Activated T-helper 2 cell treated with anti-CD3 and anti-CD28 coated beads, Interferon-gamma antibody, Interleukin-2, Interleukin-4, amounts not matched to agents 10 μg/mL and 5 μg/mL and 100 μg/mL, durations not matched to agents 14 hours and 24 hours and 36 hours (primary cell): ENCODE measurements around the gene ZNF132. TPM values are rescaled to one million over a fixed set of nuclear protein-coding genes. Genes with fewer than 3 reads are reported as not detected.

Source experiments
- DNase-seq: peaks from one replicate; pipeline ENCODE4 v3.0.0; 2021; ENCODE audit warnings: low spot score
- H3K27ac Mint-ChIP-seq: one replicate; pipeline ENCODE4 v1.8.0; 2021; ENCODE audit warnings: mixed read lengths
- H3K27me3 Mint-ChIP-seq: one replicate; pipeline ENCODE4 v1.8.0; 2021; ENCODE audit warnings: low read depth, mixed read lengths
- H3K36me3 Mint-ChIP-seq: one replicate; pipeline ENCODE4 v1.8.0; 2021; ENCODE audit warnings: low read depth, mixed read lengths
- H3K4me1 Mint-ChIP-seq: one replicate; pipeline ENCODE4 v1.8.0; 2021; ENCODE audit warnings: low read depth, mixed read lengths
- H3K4me3 Mint-ChIP-seq: one replicate; pipeline ENCODE4 v1.8.0; 2021; ENCODE audit warnings: low read depth, mild to moderate bottlenecking, moderate library complexity, mixed read lengths
- H3K9me3 Mint-ChIP-seq: one replicate; pipeline ENCODE4 v1.8.0; 2021; ENCODE audit warnings: mixed read lengths
- intact Hi-C: fragments of 100-400 bp; cut with micrococcal nuclease; formaldehyde crosslinking; loops from one replicate; pipeline ENCODE4 v1.15.1; 2023
- total RNA-seq: library from RNA; stranded (reverse); gene quantifications from 2 replicates; pipeline ENCODE4 v1.2.3, GENCODE V29; 2022

Gene ZNF132
- total RNA-seq, 1 donor from 2014 or later = 3.2 TPM

DNA sequence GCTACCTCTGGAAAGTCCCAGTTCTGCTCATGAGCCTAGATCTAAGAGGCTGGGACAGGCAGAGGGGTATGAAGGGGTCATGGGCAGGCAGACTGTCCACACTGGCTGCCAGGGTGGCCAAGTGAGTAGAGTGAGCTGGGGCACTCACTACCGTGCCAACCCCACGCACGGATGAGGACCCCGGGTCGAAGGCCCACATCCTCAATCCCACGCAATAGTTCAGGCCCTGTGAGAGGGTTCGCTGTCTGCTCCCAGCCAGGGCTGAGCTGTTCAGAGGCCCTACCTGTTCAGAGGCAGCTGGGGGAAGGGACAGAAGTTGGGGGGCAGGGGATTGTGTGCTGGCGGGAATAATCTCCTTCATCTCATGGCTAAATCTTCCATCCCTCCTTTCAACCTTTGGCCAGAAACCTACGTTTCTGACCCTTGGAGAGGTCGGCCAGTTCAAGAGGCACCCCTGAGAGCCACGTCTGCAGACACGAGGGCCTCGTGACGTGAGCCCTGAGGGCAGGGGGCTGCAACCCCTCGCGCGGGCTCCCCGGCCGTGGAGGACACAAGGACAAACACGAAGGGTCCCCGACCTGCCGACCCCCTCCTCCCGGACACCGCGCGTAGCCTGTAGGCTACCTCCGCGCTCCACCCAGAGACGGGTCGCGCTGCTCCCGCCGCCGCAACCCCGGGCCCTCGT is 53.9 kb downstream of the ZNF132 start:
- H3K4me3 Mint-ChIP-seq = peak overlapping the region; percentile 96
- intact Hi-C loops = loop anchor here (2.0 to 10.0 kb wide), 3 partner anchors 133 to 203 kb away; partner anchors contain the start of genes ZBTB45, ZNF274 and ZNF544
- H3K27ac Mint-ChIP-seq = peak overlapping the region; percentile 94
- H3K27me3 Mint-ChIP-seq = no peaks in the 10 kb centered on the region
- H3K4me1 Mint-ChIP-seq = peaks cover 30% of the 10 kb centered on the region
- peaks cover 36% of the 10 kb centered on the region for H3K36me3 Mint-ChIP-seq
- H3K9me3 Mint-ChIP-seq = no peaks in the 10 kb centered on the region
- DNase-seq = no peak

DNA sequence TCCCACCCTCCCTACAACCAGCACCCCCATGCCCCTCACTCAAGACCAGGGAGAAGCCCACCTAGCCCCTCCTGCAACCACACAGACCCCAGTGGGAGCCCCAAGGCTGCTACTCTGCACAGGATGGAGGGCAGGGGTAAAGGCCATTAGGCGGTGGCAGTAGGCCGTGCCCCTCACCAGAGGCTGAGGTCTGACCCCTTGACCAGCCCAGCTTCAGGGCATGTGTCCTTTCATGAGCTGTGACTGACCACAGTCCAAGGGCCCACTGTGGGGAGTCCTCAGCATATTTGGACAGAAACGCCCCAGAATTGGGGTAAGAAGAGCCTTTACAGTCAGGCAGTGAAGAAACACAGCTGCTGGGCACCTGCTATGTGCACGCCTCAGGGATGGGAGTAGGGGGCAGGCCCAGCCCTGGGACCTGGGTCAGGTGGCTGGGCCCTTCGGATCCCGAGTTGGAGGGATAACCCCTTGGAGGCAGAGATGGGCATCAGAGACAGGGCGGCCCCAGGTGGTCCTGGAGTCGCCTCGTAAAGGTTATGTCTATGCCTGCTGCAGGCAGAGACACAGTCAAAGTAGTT is 54.6 kb downstream of the ZNF132 start:
- Mint-ChIP-seq H3K9me3 (no peaks in the 10 kb centered on the region), H3K27ac (peak overlapping the region; percentile 94), H3K27me3 (no peaks in the 10 kb centered on the region), H3K4me1 (peaks cover 30% of the 10 kb centered on the region), H3K4me3 (peak overlapping the region; percentile 96), H3K36me3 (peaks cover 30% of the 10 kb centered on the region)
- DNase-seq = no peak
- intact Hi-C loops = loop anchor here (10.0 kb wide), 1 partner anchor 161 kb away; the partner anchor contains the start of gene ZNF544

DNA sequence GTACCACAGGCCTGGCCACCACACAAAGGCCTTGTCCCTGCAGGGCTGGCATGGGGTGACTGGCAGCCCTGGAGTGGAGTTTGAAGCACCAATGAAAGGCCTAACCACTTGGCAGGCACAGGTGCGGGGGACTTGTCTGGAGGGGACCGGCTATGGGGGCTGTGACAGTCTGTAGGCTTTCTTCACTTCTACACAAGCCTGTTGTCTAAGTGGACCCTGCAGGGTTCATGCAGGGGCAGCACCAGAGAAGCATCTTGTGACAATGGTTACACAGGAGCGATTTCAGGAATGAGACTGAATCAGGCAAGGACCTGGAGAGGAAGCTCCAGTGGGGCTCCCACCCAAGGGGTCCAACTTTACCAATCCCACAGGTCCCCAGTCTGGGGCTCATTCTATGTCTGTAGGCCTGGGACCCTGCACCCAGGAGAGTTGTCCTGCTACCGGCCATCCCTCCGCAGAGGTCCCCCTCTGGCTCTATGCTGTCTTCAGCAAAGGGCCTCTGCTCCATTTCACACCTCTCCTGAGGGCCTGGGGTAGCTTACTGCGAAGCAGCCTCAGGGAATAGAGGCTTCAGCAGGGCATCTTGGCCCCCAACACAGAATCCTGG is 56.9 kb downstream of the ZNF132 start:
- H3K27ac Mint-ChIP-seq = peak overlapping the region; percentile 46
- no peak for DNase-seq
- peaks cover 28% of the 10 kb centered on the region for H3K4me1 Mint-ChIP-seq
- peaks cover 11% of the 10 kb centered on the region for H3K36me3 Mint-ChIP-seq
- no peaks in the 10 kb centered on the region for H3K27me3 Mint-ChIP-seq
- intact Hi-C loops = loop anchor here (10.0 kb wide), 1 partner anchor 158 kb away; the partner anchor contains the start of gene ZNF544
- no peaks in the 10 kb centered on the region for H3K9me3 Mint-ChIP-seq
- H3K4me3 Mint-ChIP-seq = peak overlapping the region; percentile 58

Other genes with a start within 250 kb of the ZNF132 start
- 42.0 and 49.1 TPM in 2 replicates for gene ZNF544, start 211.2 kb downstream of the ZNF132 start, total RNA-seq
- gene ZNF8, start 161.2 kb downstream of the ZNF132 start, total RNA-seq = 4.7 and 5.3 TPM in 2 replicates
- 64.2 and 65.0 TPM in 2 replicates for gene ERVK3-1, start 134.8 kb downstream of the ZNF132 start, total RNA-seq
- 4.6 and 4.9 TPM in 2 replicates for gene ZSCAN22, start 113.2 kb downstream of the ZNF132 start, total RNA-seq
- 11.8 and 13.3 TPM in 2 replicates for gene A1BG, start 86.7 kb downstream of the ZNF132 start, total RNA-seq
- gene ZNF497, start 77.4 kb downstream of the ZNF132 start, total RNA-seq = 0.76 and 2.2 TPM in 2 replicates
- 1.1 and 1.5 TPM in 2 replicates for gene ZNF837, start 59.1 kb downstream of the ZNF132 start, total RNA-seq
- 1,217 and 1,244 TPM in 2 replicates for gene RPS5, start 52.9 kb downstream of the ZNF132 start, total RNA-seq
- 0.57 and 0.91 TPM in 2 replicates for gene RNF225, start 44.5 kb downstream of the ZNF132 start, total RNA-seq
- gene ZNF584, start 31.5 kb downstream of the ZNF132 start, total RNA-seq = 11.2 and 12.2 TPM in 2 replicates
- gene ZNF324B, start 11.5 kb upstream of the ZNF132 start, total RNA-seq = 9.6 and 11.3 TPM in 2 replicates
- gene ZNF324, start 26.9 kb upstream of the ZNF132 start, total RNA-seq = 11.6 and 12.3 TPM in 2 replicates
- gene ZNF446, start 36.2 kb upstream of the ZNF132 start, total RNA-seq = 6.6 and 6.9 TPM in 2 replicates
- 23.0 and 23.5 TPM in 2 replicates for gene SLC27A5, start 71.8 kb upstream of the ZNF132 start, total RNA-seq
- 16.6 and 17.7 TPM in 2 replicates for gene ZBTB45, start 79.7 kb upstream of the ZNF132 start, total RNA-seq
- 658 and 662 TPM in 2 replicates for gene TRIM28, start 103.9 kb upstream of the ZNF132 start, total RNA-seq
- 102 and 105 TPM in 2 replicates for gene CHMP2A, start 115.0 kb upstream of the ZNF132 start, total RNA-seq
- gene UBE2M, start 118.5 kb upstream of the ZNF132 start, total RNA-seq = 133 and 142 TPM in 2 replicates
- 18.8 and 19.0 TPM in 2 replicates for gene MZF1, start 133.2 kb upstream of the ZNF132 start, total RNA-seq